Type B pancreatic cell (in vitro differentiated cells): ENCODE measurements around the gene FN3KRP. TPM values are rescaled to one million over a fixed set of nuclear protein-coding genes. Genes with fewer than 3 reads are reported as not detected.
"Not testable (repeated sequence)": the region's sequence is repeated elsewhere in the genome, so short reads cannot be mapped to it uniquely, and the experiment has no call there.

Experiments used
- DNase-seq: peaks from one replicate; pipeline ENCODE4 v3.0.0; 2021; ENCODE audit warnings: mixed read lengths; ENCODE audit not compliant: unreplicated experiment; ENCODE audit errors: extremely low spot score
- H3K27ac Mint-ChIP-seq: 2 replicates; pipeline ENCODE4 v1.8.0; 2021; ENCODE audit warnings: mild to moderate bottlenecking, mixed read lengths
- H3K27me3 Mint-ChIP-seq: 2 replicates; pipeline ENCODE4 v1.8.0; 2021; ENCODE audit warnings: mixed read lengths
- H3K36me3 Mint-ChIP-seq: 2 replicates; pipeline ENCODE4 v1.8.0; 2021; ENCODE audit warnings: mixed read lengths
- H3K4me1 Mint-ChIP-seq: one replicate; pipeline ENCODE4 v1.8.0; 2021; ENCODE audit warnings: mixed read lengths; ENCODE audit not compliant: unreplicated experiment
- H3K4me3 Mint-ChIP-seq: 2 replicates; pipeline ENCODE4 v1.8.0; 2021; ENCODE audit warnings: mild to moderate bottlenecking, mixed read lengths
- H3K9me3 Mint-ChIP-seq: 2 replicates; pipeline ENCODE4 v1.8.0; 2021; ENCODE audit warnings: mixed read lengths
- total RNA-seq: library from RNA; stranded (reverse); gene quantifications from 2 replicates; pipeline ENCODE4 v1.2.1, GENCODE V29; 2021; ENCODE audit warnings: low replicate concordance
- TF ChIP-seq, protein P1 (sequence below): fragments of 200-600 bp; sonication (generic); conservative IDR thresholded peaks from 2 replicates; pipeline ENCODE4 v1.5.0; 2021; ENCODE audit warnings: antibody characterized with exemption, mild to moderate bottlenecking

The FN3KRP gene
- total RNA-seq, 1 donor from 2014 or later, result 36.5 TPM

DNA sequence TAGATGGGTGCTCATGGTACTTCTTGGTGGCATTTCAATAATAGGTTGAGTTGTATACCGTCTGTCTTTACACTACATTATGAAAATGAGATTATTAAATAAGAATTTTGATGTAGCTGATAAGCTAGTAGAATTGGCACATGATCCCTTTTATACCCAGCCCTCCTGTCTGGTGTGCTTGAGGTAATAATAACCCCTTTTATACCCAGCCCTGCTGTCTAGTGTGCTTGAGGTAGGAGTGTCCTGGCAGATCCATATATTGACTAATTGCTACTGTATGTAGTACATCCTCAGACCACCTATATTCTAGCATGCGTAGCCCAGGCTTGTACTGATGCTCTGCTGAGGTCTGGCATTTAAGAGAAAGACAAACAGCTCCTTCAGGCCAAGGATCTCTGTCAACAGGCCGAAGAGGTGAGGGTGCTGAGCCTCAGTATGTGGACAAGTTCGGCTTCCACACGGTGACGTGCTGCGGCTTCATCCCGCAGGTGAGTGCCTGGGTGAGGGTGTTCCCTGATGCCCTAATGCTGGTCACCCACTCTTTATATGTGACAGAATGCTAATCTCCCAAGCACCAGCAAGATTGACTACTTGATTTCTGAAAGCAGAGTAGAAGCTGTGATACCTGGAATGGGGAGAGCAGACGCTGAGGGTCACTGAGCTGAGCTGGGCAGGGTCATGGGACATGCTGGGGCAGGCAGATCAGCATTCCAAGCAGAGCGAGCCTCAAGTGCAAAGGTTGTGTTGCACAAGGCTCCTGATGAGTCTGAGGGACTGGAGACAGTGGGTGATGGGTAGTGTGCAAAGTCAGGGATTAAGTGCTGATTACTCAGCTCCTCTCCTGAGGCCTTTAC lies 24.6 kb downstream of the FN3KRP start:
- TF ChIP-seq, protein P1, sequence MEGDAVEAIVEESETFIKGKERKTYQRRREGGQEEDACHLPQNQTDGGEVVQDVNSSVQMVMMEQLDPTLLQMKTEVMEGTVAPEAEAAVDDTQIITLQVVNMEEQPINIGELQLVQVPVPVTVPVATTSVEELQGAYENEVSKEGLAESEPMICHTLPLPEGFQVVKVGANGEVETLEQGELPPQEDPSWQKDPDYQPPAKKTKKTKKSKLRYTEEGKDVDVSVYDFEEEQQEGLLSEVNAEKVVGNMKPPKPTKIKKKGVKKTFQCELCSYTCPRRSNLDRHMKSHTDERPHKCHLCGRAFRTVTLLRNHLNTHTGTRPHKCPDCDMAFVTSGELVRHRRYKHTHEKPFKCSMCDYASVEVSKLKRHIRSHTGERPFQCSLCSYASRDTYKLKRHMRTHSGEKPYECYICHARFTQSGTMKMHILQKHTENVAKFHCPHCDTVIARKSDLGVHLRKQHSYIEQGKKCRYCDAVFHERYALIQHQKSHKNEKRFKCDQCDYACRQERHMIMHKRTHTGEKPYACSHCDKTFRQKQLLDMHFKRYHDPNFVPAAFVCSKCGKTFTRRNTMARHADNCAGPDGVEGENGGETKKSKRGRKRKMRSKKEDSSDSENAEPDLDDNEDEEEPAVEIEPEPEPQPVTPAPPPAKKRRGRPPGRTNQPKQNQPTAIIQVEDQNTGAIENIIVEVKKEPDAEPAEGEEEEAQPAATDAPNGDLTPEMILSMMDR, result no peak
- no peak overlapping the region for H3K4me3 Mint-ChIP-seq
- peaks cover 37% of the 10 kb centered on the region for H3K36me3 Mint-ChIP-seq
- no peaks in the 10 kb centered on the region for H3K4me1 Mint-ChIP-seq
- no peak for DNase-seq
- no peak overlapping the region for H3K27ac Mint-ChIP-seq
- no peaks in the 10 kb centered on the region for H3K27me3 Mint-ChIP-seq
- H3K9me3 Mint-ChIP-seq, result peaks cover 1% of the 10 kb centered on the region

DNA sequence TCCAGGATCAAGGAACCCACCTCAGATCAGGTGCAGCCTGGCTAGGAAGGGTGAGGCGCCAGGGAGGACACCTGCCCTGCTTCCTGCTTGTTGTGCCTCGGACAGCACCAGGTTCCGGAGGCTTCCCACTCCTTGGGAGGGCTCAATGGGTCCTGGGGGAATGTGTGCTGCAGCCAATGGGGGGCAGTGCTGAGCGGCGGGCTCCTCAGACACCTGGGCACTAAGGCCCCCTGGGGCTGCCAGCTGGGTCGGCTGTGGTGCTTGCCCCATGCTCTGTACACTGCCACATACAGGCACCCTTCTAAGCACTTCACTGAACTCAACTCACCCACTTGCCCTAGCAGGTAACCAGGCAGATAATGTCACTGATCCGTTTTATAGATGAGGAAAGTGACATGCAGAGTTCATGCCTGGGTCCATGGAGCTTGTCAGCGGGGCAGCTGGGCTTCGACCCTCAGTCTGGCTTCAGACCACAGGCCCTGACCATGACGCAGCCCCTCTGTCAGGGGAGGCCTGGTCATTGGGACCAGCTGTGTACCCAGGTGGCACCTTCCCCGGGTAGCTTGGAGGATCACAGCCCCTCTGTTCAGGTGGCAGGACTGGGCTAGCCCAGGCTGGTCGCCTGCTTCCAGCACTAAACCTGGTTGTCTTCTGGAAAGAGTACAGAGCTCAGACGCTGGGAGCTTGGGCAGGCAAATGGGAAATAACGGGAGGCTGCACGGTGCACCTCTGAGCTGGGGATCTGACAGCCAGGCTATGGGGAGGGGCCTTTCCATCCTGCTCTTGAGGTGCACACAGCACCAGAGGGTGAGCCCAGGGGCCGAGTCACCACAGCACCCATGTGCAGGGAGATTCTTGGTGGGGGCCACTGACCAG lies 27.1 kb downstream of the FN3KRP start:
- TF ChIP-seq, protein P1, result no peak
- H3K9me3 Mint-ChIP-seq, result peaks cover 4% of the 10 kb centered on the region
- DNase-seq, result no peak
- no peak overlapping the region for H3K4me3 Mint-ChIP-seq
- H3K36me3 Mint-ChIP-seq, result peaks cover 39% of the 10 kb centered on the region
- no peak overlapping the region for H3K27ac Mint-ChIP-seq
- H3K4me1 Mint-ChIP-seq, result no peaks in the 10 kb centered on the region
- no peaks in the 10 kb centered on the region for H3K27me3 Mint-ChIP-seq

DNA sequence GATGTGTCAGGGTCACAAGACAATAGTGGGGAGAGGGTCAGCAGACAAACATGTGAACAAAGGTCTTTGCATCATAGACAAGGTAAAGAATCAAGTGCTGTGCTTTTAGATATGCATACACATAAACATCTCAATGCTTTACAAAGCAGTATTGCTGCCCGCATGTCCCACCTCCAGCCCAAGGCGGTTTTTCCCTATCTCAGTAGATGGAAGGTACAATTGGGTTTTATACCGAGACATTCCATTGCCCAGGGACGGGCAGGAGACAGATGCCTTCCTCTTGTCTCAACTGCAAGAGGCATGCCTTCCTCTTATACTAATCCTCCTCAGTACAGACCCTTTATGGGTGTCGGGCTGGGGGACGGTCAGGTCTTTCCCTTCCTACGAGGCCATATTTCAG lies 28.2 kb downstream of the FN3KRP start:
- DNase-seq, H3K27me3 Mint-ChIP-seq, H3K4me1 Mint-ChIP-seq, H3K4me3 Mint-ChIP-seq, H3K9me3 Mint-ChIP-seq, H3K27ac Mint-ChIP-seq: not testable (repeated sequence)
- peaks cover 39% of the 10 kb centered on the region for H3K36me3 Mint-ChIP-seq

DNA sequence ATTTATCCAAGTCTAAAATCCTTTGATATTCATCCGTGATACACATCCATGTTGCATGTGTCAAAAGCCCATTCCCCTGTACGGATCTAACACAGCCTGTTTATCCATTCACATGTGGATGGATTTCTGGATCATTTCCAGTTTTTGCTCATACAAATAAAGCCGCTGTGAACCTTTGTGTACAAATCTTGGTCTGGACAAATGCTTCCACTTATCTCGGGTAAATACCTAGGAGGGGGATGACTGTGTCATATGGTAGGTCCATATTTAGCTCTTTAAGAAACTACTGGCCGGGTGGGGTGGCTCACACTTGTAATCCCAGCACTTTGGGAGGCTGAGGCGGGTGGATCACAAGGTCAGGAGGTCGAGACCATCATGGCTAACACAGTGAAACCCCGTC lies 29.0 kb downstream of the FN3KRP start:
- Mint-ChIP-seq H3K27me3 (no peaks in the 10 kb centered on the region), H3K4me3 (peak overlapping the region; percentile 20), H3K27ac (no peak overlapping the region), H3K9me3 (peaks cover 4% of the 10 kb centered on the region), H3K4me1 (no peaks in the 10 kb centered on the region), H3K36me3 (peaks cover 31% of the 10 kb centered on the region)
- TF ChIP-seq, protein P1, result no peak
- DNase-seq, result no peak

DNA sequence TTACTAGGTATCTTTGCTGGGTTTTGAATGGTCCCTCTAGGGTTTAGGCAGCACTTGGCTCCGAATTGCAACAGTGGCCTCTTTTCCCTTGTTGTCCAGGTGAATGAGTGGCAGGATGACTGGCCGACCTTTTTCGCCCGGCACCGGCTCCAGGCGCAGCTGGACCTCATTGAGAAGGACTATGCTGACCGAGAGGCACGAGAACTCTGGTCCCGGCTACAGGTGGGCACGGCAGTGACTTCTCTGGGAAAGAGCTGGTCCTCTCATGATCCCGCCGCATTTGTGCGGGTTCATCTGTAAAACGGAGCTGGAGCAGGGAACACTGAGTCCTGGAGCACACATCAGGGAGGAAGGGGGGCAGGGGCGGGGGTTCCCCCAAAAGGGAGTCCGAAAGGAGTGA lies 32.2 kb downstream of the FN3KRP start:
- Mint-ChIP-seq H3K27me3 (no peaks in the 10 kb centered on the region), H3K4me1 (peaks cover 4% of the 10 kb centered on the region)

More for the DNA sequence above, 32.2 kb downstream of the FN3KRP start:
- TF ChIP-seq, protein P1, result no peak
- Mint-ChIP-seq H3K27ac (no peak overlapping the region), H3K36me3 (peaks cover 12% of the 10 kb centered on the region), H3K9me3 (peaks cover 4% of the 10 kb centered on the region), H3K4me3 (no peak overlapping the region)
- DNase-seq, result no peak
